Stimulated activated CD4-positive, alpha-beta T cell treated with anti-CD3 and anti-CD28 coated beads, Interleukin-4, amount 100 ng/mL, for 1 hour (primary cell): Measurements from ENCODE around the gene CCDC197.

Experiments
- DNase-seq: peaks from one replicate; pipeline ENCODE4 v3.0.0-alpha.2; 2020

The CCDC197 gene

GRCh38 chr14:94045101-94045500 lies 48.0 kb downstream of the CCDC197 start:
- DNase-seq: no peak

GRCh38 chr14:94045563-94046345 lies 48.7 kb downstream of the CCDC197 start:
- DNase-seq: no peak

GRCh38 chr14:94046696-94047250 lies 49.7 kb downstream of the CCDC197 start:
- no peak for DNase-seq

GRCh38 chr14:94047581-94047980 lies 50.5 kb downstream of the CCDC197 start:
- no peak for DNase-seq

- no peak for DNase-seq
Observed at GRCh38 chr14:94048691-94049624, 51.9 kb downstream of the CCDC197 start.

- DNase-seq: no peak
Observed at GRCh38 chr14:94049625-94050023, 52.5 kb downstream of the CCDC197 start.

- no peak for DNase-seq
Observed at GRCh38 chr14:94050231-94050880, 53.3 kb downstream of the CCDC197 start.

- DNase-seq: no peak
Observed at GRCh38 chr14:94051115-94051514, 54.0 kb downstream of the CCDC197 start.

- no peak for DNase-seq
Observed at GRCh38 chr14:94051779-94052178, 54.7 kb downstream of the CCDC197 start.

GRCh38 chr14:94052199-94052598 lies 55.1 kb downstream of the CCDC197 start:
- DNase-seq: no peak

GRCh38 chr14:94052662-94053061 lies 55.6 kb downstream of the CCDC197 start:
- DNase-seq: no peak

GRCh38 chr14:94054401-94054800 lies 57.3 kb downstream of the CCDC197 start:
- DNase-seq: no peak

GRCh38 chr14:94054936-94055335 lies 57.8 kb downstream of the CCDC197 start:
- no peak for DNase-seq

- DNase-seq: no peak
Observed at GRCh38 chr14:94056579-94057308, 59.6 kb downstream of the CCDC197 start.

GRCh38 chr14:94058128-94058673 lies 61.1 kb downstream of the CCDC197 start:
- DNase-seq: no peak
